ENCODE results near the gene SNRPA. TPM values are rescaled to one million over a fixed set of nuclear protein-coding genes. Genes with fewer than 3 reads are reported as not detected.

Gene SNRPA
- total and polyA plus RNA-seq, 2 of the 13 experiments (the other 11 are each of a cell fraction or from before 2014, with no cell fraction given): 59.6 to 162 TPM

GRCh38 chr19:40718774-40719391 is 32.1 kb upstream of the SNRPA start (continued):
- TF ChIP-seq ZNF318 (CRISPR knock-in tag; IDR thresholded peaks at IDR 0.05) (no peak), RAD21 (CRISPR knock-in tag; IDR thresholded peaks at IDR 0.05) (0 out of 2 replicates have a peak, but pooled peaks have one; percentile 48), ZNF468 (CRISPR knock-in tag; IDR thresholded peaks at IDR 0.05) (no peak), ZNF660 (CRISPR knock-in tag; IDR thresholded peaks at IDR 0.05; ENCODE audit: borderline replicate concordance, low read depth) (no peak), ATF4 (CRISPR knock-in tag; IDR thresholded peaks at IDR 0.05) (peak in 1 of 2 experiments; percentile 77; a peak in 2 of 4 replicates), PHB2 (IDR thresholded peaks at IDR 0.05; ENCODE audit: partially characterized antibody) (no peak), ZBTB2 (CRISPR knock-in tag; IDR thresholded peaks at IDR 0.05; ENCODE audit: low read depth) (no peak), MXD3 (CRISPR knock-in tag; IDR thresholded peaks at IDR 0.05) (no peak), POLR2A (IDR thresholded peaks at IDR 0.05; ENCODE audit: insufficient read depth in 1 of 2, low read depth in 2 of 2, low read length in 2 of 2) (peak; percentile 52 to 55; a peak in 2 of 4 replicates), POLR2AphosphoS2 (IDR thresholded peaks at IDR 0.05; ENCODE audit: low read depth, low read length) (no peak), SP140L (CRISPR knock-in tag; IDR thresholded peaks at IDR 0.05; ENCODE audit: borderline replicate concordance) (no peak), MEF2D (CRISPR knock-in tag; IDR thresholded peaks at IDR 0.05) (0 out of 2 replicates have a peak, but pooled peaks have one; percentile 27), HNF1A (IDR thresholded peaks at IDR 0.05; ENCODE audit: low read depth) (no peak), HNF1A (CRISPR knock-in tag; IDR thresholded peaks at IDR 0.05; ENCODE audit: borderline replicate concordance) (peak; percentile 69)

Measured in HepG2 (cell line).